ENCODE data around the gene NFKBIA. TPM values are rescaled to one million over a fixed set of nuclear protein-coding genes. Genes with fewer than 3 reads are reported as not detected.
A peak's percentile ranks its signal among the peaks of the same experiment; 100 is the strongest.

Gene NFKBIA
- total RNA-seq, 1 donor from 2014 or later = 78.0 TPM

GRCh38 chr14:35403114-35403602 lies 1.4 kb downstream of the NFKBIA start:
- Histone ChIP-seq H3K36me3 (peaks cover 42% of the 10 kb centered on the region), H3K4me1 (peaks cover 91% of the 10 kb centered on the region)
- intact Hi-C loops (cut with micrococcal nuclease) = loop anchor here (10.0 kb wide), 1 partner anchor 68 kb away; no protein-coding TSS in a partner anchor

DNA sequence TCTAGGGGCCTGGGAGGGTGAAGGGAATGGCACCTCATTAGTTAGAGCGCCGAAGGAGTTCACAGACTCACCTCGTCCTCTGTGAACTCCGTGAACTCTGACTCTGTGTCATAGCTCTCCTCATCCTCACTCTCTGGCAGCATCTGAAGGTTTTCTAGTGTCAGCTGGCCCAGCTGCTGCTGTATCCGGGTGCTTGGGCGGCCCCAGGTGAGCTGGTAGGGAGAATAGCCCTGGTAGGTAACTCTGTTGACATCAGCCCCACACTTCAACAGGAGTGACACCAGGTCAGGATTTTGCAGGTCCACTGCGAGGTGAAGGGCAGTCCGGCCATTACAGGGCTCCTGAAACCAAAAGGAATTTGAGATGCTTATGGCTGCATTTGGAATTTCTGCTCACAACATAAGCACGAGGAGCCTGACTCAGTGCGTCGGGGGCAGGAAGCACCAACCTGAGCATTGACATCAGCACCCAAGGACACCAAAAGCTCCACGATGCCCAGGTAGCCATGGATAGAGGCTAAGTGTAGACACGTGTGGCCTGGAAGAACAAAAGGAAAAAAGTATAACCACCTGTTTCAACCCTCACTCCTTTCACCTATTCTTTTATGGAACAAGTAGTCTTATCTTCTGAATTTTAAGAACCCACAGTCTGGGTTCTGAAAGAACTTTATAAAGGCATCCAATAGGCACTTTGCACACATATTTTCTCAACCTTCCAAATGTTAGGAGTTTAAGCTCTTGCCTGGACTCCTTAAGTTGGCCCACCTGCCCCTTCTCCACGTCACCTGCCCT lies 2.0 kb downstream of the NFKBIA start:
- Histone ChIP-seq H3K4me3 (peak overlapping the region; percentile 89), H3K9me3 (replicated peaks) (no peaks in the 10 kb centered on the region), H3K27ac (replicated peaks) (peak overlapping the region; percentile 100), H3K27me3 (ENCODE audit: low read depth) (no peaks in the 10 kb centered on the region), H3K4me1 (peaks cover 91% of the 10 kb centered on the region), H3K36me3 (peaks cover 42% of the 10 kb centered on the region)
- intact Hi-C loops (cut with micrococcal nuclease) = loop anchor here (10.0 kb wide), 1 partner anchor 68 kb away; no protein-coding TSS in a partner anchor
- no peak for TF ChIP-seq CTCF (IDR thresholded peaks at IDR 0.05; ENCODE audit: borderline replicate concordance)
- no peak for DNase-seq

More at GRCh38 chr14:35403114-35403602, 1.4 kb downstream of the NFKBIA start:
- Histone ChIP-seq H3K9me3 (replicated peaks) (no peaks in the 10 kb centered on the region), H3K27ac (replicated peaks) (peak overlapping the region; percentile 100), H3K27me3 (ENCODE audit: low read depth) (no peaks in the 10 kb centered on the region), H3K4me3 (peak overlapping the region; percentile 89)
- DNase-seq = peak; percentile 35
- TF ChIP-seq CTCF (IDR thresholded peaks at IDR 0.05; ENCODE audit: borderline replicate concordance) = no peak

GRCh38 chr14:35401422-35402265 lies 2.9 kb downstream of the NFKBIA start:
- Histone ChIP-seq H3K27me3 (ENCODE audit: low read depth) (no peaks in the 10 kb centered on the region), H3K36me3 (peaks cover 42% of the 10 kb centered on the region), H3K9me3 (replicated peaks) (no peaks in the 10 kb centered on the region), H3K4me3 (peak overlapping the region; percentile 89), H3K4me1 (peaks cover 88% of the 10 kb centered on the region), H3K27ac (replicated peaks) (peak overlapping the region; percentile 100)
- DNase-seq = peak; percentile 42
- no peak for TF ChIP-seq CTCF (IDR thresholded peaks at IDR 0.05; ENCODE audit: borderline replicate concordance)
- intact Hi-C loops (cut with micrococcal nuclease) = loop anchor here (10.0 kb wide), 1 partner anchor 67 kb away; no protein-coding TSS in a partner anchor

DNA sequence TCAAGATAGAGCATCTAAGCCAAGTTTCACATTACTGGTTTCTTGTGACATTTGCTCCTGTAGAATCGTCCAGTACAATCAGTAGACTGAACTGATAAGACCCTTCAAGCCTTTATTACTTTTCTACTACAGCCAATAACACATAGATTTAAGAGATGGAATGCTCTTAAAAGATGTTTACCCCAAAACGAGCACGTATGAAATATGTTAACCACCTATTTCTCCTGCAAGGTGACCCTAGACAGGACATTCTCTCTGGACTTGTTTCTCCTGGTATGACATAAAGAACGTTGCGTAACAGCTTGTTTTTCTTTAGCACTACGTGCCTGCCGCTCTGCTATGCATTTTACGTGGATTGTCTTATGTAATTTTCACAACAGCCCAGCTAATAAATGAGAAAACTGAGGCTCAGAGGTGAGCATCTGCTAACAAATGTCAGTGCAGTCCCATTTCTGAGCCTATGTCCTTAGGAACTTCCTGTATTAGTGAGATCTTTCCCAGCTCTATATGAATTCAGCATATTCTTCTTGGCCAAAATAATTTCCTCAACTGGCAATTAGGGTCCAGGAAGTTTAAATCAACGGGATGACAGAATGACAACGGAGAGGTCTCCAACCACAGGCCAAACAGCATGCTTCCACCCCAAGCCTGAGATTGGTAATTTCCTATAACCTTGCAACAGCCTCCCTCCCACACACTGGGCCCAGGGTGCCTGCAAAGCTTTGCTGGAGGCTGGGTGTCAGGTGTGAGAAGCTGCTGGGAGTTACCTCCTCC lies 3.7 kb downstream of the NFKBIA start:
- no peak for DNase-seq
- H3K36me3 ChIP-seq = peaks cover 42% of the 10 kb centered on the region
- no peaks in the 10 kb centered on the region for H3K27me3 ChIP-seq (ENCODE audit: low read depth)
- H3K4me3 ChIP-seq = peak overlapping the region; percentile 89
- H3K4me1 ChIP-seq = peaks cover 80% of the 10 kb centered on the region
- TF ChIP-seq CTCF (IDR thresholded peaks at IDR 0.05; ENCODE audit: borderline replicate concordance) = no peak
- H3K9me3 ChIP-seq (replicated peaks) = no peaks in the 10 kb centered on the region
- intact Hi-C loops (cut with micrococcal nuclease) = loop anchor here (10.0 kb wide), 1 partner anchor 66 kb away; no protein-coding TSS in a partner anchor
- H3K27ac ChIP-seq (replicated peaks) = peak overlapping the region; percentile 100
